AG04449 (cell line): ENCODE data around the gene TUBB.
"Not testable (repeated sequence)": the region's sequence is repeated elsewhere in the genome, so short reads cannot be mapped to it uniquely, and the experiment has no call there.

Source experiments
- CTCF ChIA-PET: fragments of 350-600 bp; formaldehyde crosslinking; extraction: SDS; loops from one replicate; lab custom pipeline; 2021; ENCODE audit warnings: antibody characterized with exemption; lab: Yijun Ruan, JAX
- POLR2A ChIA-PET: fragments of 400-600, 350-600 bp; formaldehyde crosslinking; extraction: SDS; loops from one replicate; lab custom pipeline; 2020; ENCODE audit warnings: antibody characterized with exemption, inconsistent platforms; lab: Yijun Ruan, JAX
- DNase-seq: peaks from one replicate; pipeline ENCODE4 v3.0.0-alpha.2; 2010; ENCODE audit warnings: low read depth, low spot score
- H3K4me3 ChIP-seq: 2 replicates; pipeline ENCODE4 v1.5.1; 2011; ENCODE audit warnings: low read depth, mild to moderate bottlenecking, control low read depth, low read length
- CTCF ChIP-seq: IDR thresholded peaks from one replicate; pipeline ENCODE4 v1.5.1; 2011; ENCODE audit warnings: mild to moderate bottlenecking, moderate library complexity, low read length, control low read depth, inconsistent platforms; ENCODE audit not compliant: insufficient read depth; ENCODE audit errors: missing control alignments

TUBB gene

GRCh38 chr6:30721198-30722024 lies 1.3 kb downstream of the TUBB start:
- no peak for DNase-seq
- ChIA-PET CTCF (interaction anchor here (0.6 to 18.8 kb wide), 26 partner anchors 13 to 366 kb away, joined by 3 to 504 read pairs (median 6); partner anchors contain the start of genes DHX16, FLOT1, MRPS18B and NRM), POLR2A (interaction anchor here (0.6 to 3.6 kb wide), 24 partner anchors 10 to 161 kb away, joined by 3 to 24 read pairs (median 5); partner anchors contain the start of genes DHX16, FLOT1, IER3 and MRPS18B)
- H3K4me3 ChIP-seq: peak overlapping the region; percentile 97
- TF ChIP-seq CTCF: peak; percentile 57

- ChIA-PET CTCF (interaction anchor here (0.6 to 18.8 kb wide), 38 partner anchors 11 to 366 kb away, joined by 3 to 504 read pairs (median 5); partner anchors contain the start of genes ATAT1, DHX16, FLOT1 and MRPS18B), POLR2A (interaction anchor here (0.6 to 3.6 kb wide), 20 partner anchors 9 to 160 kb away, joined by 3 to 24 read pairs (median 6); partner anchors contain the start of genes DHX16, FLOT1, IER3 and NRM)
- DNase-seq: not testable (repeated sequence)
- peak overlapping the region; percentile 97 for H3K4me3 ChIP-seq
Measured at GRCh38 chr6:30722025-30722279, 1.8 kb downstream of the TUBB start.

GRCh38 chr6:30722280-30723112 lies 2.3 kb downstream of the TUBB start:
- H3K4me3 ChIP-seq: peak overlapping the region; percentile 97
- peak; percentile 83 for TF ChIP-seq CTCF
- POLR2A ChIA-PET: interaction anchor here (1.0 to 3.6 kb wide), 20 partner anchors 9 to 159 kb away, joined by 3 to 24 read pairs (median 6); partner anchors contain the start of genes DHX16, FLOT1 and NRM
- DNase-seq: no peak
- CTCF ChIA-PET: interaction anchor here (0.6 to 18.8 kb wide), 46 partner anchors 11 to 364 kb away, joined by 3 to 504 read pairs (median 4); partner anchors contain the start of genes ATAT1, DHX16, FLOT1 and MRPS18B

- ChIA-PET POLR2A (interaction anchor here (1.0 to 3.6 kb wide), 9 partner anchors 8 to 51 kb away, joined by 3 to 24 read pairs (median 6); partner anchors contain the start of genes DHX16 and NRM), CTCF (interaction anchor here (0.6 to 18.8 kb wide), 34 partner anchors 11 to 363 kb away, joined by 3 to 504 read pairs (median 6); partner anchors contain the start of genes DHX16, FLOT1, NRM and VARS2)
- H3K4me3 ChIP-seq: peak overlapping the region; percentile 97
- DNase-seq: not testable (repeated sequence)
Measured at GRCh38 chr6:30723159-30723842, 3.1 kb downstream of the TUBB start.

GRCh38 chr6:30723843-30724741 lies 3.9 kb downstream of the TUBB start:
- ChIA-PET CTCF (interaction anchor here (0.5 to 18.8 kb wide), 12 partner anchors 10 to 190 kb away, joined by 4 to 504 read pairs (median 12); partner anchors contain the start of genes DHX16, FLOT1 and VARS2), POLR2A (interaction anchor here (0.8 to 3.8 kb wide), 9 partner anchors 15 to 52 kb away, joined by 3 to 24 read pairs (median 4); partner anchors contain the start of gene NRM)
- H3K4me3 ChIP-seq: peak overlapping the region; percentile 26
- TF ChIP-seq CTCF: peak; percentile 5
- DNase-seq: not testable (repeated sequence)
